A549 (cell line): ENCODE measurements around the gene NPAS2. TPM values are rescaled to one million over a fixed set of nuclear protein-coding genes. Genes with fewer than 3 reads are reported as not detected.

ENCODE experiments used
- ATAC-seq, 2 experiments: fragments of 200-7000 bp in 1 of 2; fragments of >200 bp in 1 of 2; cut with Nextera tagmentation in 1 of 2; cut with Tn5 transposase in 1 of 2; 3 replicates each; pipeline versions ENCODE4 v1.8.0 to v1.9.1; 2018 to 2020; ENCODE audit warnings: mild to moderate bottlenecking in 1 of 2, moderate library complexity in 1 of 2
- CTCF ChIA-PET: fragments of 300-600 bp; sonication (Branson Sonifier 250); formaldehyde crosslinking; extraction: SDS; loops from one replicate; lab custom pipeline; 2021; ENCODE audit warnings: antibody characterized with exemption, inconsistent platforms; lab: Yijun Ruan, JAX
- POLR2A ChIA-PET: fragments of 350-600 bp; formaldehyde crosslinking; extraction: SDS; loops from one replicate; lab custom pipeline; 2021; ENCODE audit warnings: antibody characterized with exemption, inconsistent platforms; lab: Yijun Ruan, JAX
- DNase-seq, 2 experiments: peaks; one replicate each; pipeline versions ENCODE4 v3.0.0 to v3.0.0-alpha.2; 2011 to 2016; ENCODE audit warnings: low read depth in 1 of 2, low spot score in 1 of 2
- FAIRE-seq: peaks from 2 replicates; lab custom pipeline; 2011; peaks lifted over from hg19 to GRCh38; lab: Jason Lieb, UNC
- H3K27ac ChIP-seq, 2 experiments: fragments of >200 bp; sonication (Bioruptor Twin); formaldehyde crosslinking; 3 replicates each; pipeline ENCODE4 v1.5.1; 2016 to 2017
- H3K4me1 ChIP-seq: fragments of >200 bp; sonication (Bioruptor Twin); formaldehyde crosslinking; 3 replicates; pipeline ENCODE4 v1.6.1; 2016
- H3K4me2 ChIP-seq: fragments of >200 bp; sonication (Bioruptor Twin); formaldehyde crosslinking; 3 replicates; pipeline ENCODE4 v1.6.1; 2016
- H3K4me3 ChIP-seq: fragments of >200 bp; sonication (Bioruptor Twin); formaldehyde crosslinking; 3 replicates; pipeline ENCODE4 v1.5.1; 2016
- H3K9me3 ChIP-seq: fragments of >200 bp; sonication (Bioruptor Twin); formaldehyde crosslinking; 3 replicates; pipeline ENCODE4 v1.6.1; 2016
- BHLHE40 ChIP-seq: IDR thresholded peaks from 2 replicates; pipeline ENCODE4 v1.6.1; 2012; ENCODE audit warnings: low read depth, low read length, inconsistent platforms
- CBX2 ChIP-seq: fragments of 200-600 bp; sonication (generic); IDR thresholded peaks from 2 replicates; pipeline ENCODE4 v1.6.1; 2016; ENCODE audit warnings: low read depth, mild to moderate bottlenecking, borderline replicate concordance
- EHF ChIP-seq: fragments of 250-450 bp; sonication (Bioruptor Pico); IDR thresholded peaks from 2 replicates; pipeline ENCODE4 v1.5.0; 2020; ENCODE audit warnings: mild to moderate bottlenecking
- ESRRA ChIP-seq: fragments of 150-350 bp; IDR thresholded peaks from 2 replicates; pipeline ENCODE4 v1.6.1; 2014; ENCODE audit warnings: mild to moderate bottlenecking, low read length, borderline replicate concordance
- FOXS1 ChIP-seq: fragments of 250-450 bp; sonication (Bioruptor Pico); IDR thresholded peaks from 2 replicates; pipeline ENCODE4 v1.5.0; 2020; ENCODE audit warnings: mild to moderate bottlenecking, moderate library complexity
- HOXA7 ChIP-seq: fragments of 250-450 bp; sonication (Bioruptor Pico); IDR thresholded peaks from 2 replicates; pipeline ENCODE4 v1.5.0; 2020; ENCODE audit warnings: mild to moderate bottlenecking, moderate library complexity
- KDM1A ChIP-seq: fragments of 200-600 bp; sonication (generic); IDR thresholded peaks from 2 replicates; pipeline ENCODE4 v1.6.1; 2016; ENCODE audit warnings: low read depth, mild to moderate bottlenecking
- KDM5A ChIP-seq: fragments of 200-600 bp; sonication (generic); IDR thresholded peaks from 2 replicates; pipeline ENCODE4 v1.6.1; 2016; ENCODE audit warnings: antibody characterized with exemption, mild to moderate bottlenecking
- MYC ChIP-seq: IDR thresholded peaks from 2 replicates; pipeline ENCODE4 v1.6.1; 2012; ENCODE audit warnings: mild to moderate bottlenecking, inconsistent platforms, low read length, improper control_type of control experiment, borderline replicate concordance
- NFE2L2 ChIP-seq: fragments of 150-350 bp; conservative IDR thresholded peaks from 2 replicates; pipeline ENCODE4 v1.6.1; 2014; ENCODE audit warnings: low read length
- NPAS2 ChIP-seq: fragments of 250-450 bp; sonication (Bioruptor Pico); IDR thresholded peaks from 2 replicates; pipeline ENCODE4 v1.8.0; 2022; ENCODE audit warnings: mild to moderate bottlenecking, moderate library complexity, borderline replicate concordance
- NR3C1 ChIP-seq: fragments of >200 bp; sonication (Bioruptor Twin); formaldehyde crosslinking; IDR thresholded peaks from 3 replicates; pipeline ENCODE4 v1.6.1; 2017
- PHF8 ChIP-seq: fragments of 200-600 bp; sonication (generic); IDR thresholded peaks from 2 replicates; pipeline ENCODE4 v1.6.1; 2016; ENCODE audit warnings: low read depth, mild to moderate bottlenecking, antibody characterized with exemption, moderate library complexity, borderline replicate concordance
- POLR2AphosphoS2 ChIP-seq: conservative IDR thresholded peaks from 2 replicates; pipeline ENCODE4 v1.6.1; 2012; ENCODE audit warnings: low read length, improper control_type of control experiment, inconsistent platforms
- RAD21 ChIP-seq, 2 experiments: fragments of >200 bp in 1 of 2; sonication (Bioruptor Twin) in 1 of 2; formaldehyde crosslinking in 1 of 2; IDR thresholded peaks in 1 of 2; conservative IDR thresholded peaks in 1 of 2; 2 replicates in 1 of 2; 3 replicates in 1 of 2; pipeline ENCODE4 v1.6.1; 2012 to 2018; ENCODE audit warnings: inconsistent platforms in 1 of 2
- RFX5 ChIP-seq: fragments of 450-650 bp; IDR thresholded peaks from 2 replicates; pipeline ENCODE4 v1.7.1; 2014; ENCODE audit warnings: antibody characterized with exemption, mild to moderate bottlenecking, moderate library complexity
- SMC3 ChIP-seq: fragments of >200 bp; sonication (Bioruptor Twin); formaldehyde crosslinking; IDR thresholded peaks from 3 replicates; pipeline ENCODE4 v1.6.1; 2018; ENCODE audit warnings: inconsistent platforms
- TFCP2L1 ChIP-seq: fragments of 250-450 bp; sonication (Bioruptor Pico); IDR thresholded peaks from 2 replicates; pipeline ENCODE4 v1.5.0; 2021; ENCODE audit warnings: mild to moderate bottlenecking
- TP53 ChIP-seq: fragments of 250-450 bp; sonication (Bioruptor Pico); IDR thresholded peaks from 2 replicates; pipeline ENCODE4 v1.5.0; 2021; ENCODE audit warnings: mild to moderate bottlenecking, moderate library complexity
- ZC3H11A ChIP-seq: fragments of 450-650 bp; IDR thresholded peaks from 2 replicates; pipeline ENCODE4 v1.6.1; 2014; ENCODE audit warnings: antibody characterized with exemption, mild to moderate bottlenecking
- WGBS: methylation state at CpG from one replicate; pipeline ENCODE4 v1.1.6; 2017; ENCODE audit errors: missing lambda C conversion rate; 5-methylcytosine and 5-hydroxymethylcytosine counted together
- polyA plus RNA-seq, 4 experiments: library from polyadenylated mRNA; depleted of rRNA in 3 of 4; stranded (reverse); fragments of >200 nt; fragmentation: RNase III in 1 of 4; extraction: RNeasy Plus Mini Kit Qiagen cat#74134 plus additional on column Dnase treatment in 1 of 4; gene quantifications; 2 replicates in 3 of 4; 3 replicates in 1 of 4; pipeline ENCODE4 v1.2.3, GENCODE V29; 2011 to 2017
- TF ChIP-seq, protein P1 (sequence below): IDR thresholded peaks from 2 replicates; pipeline ENCODE4 v1.6.1; 2012
- TF ChIP-seq, protein P2 (sequence below): IDR thresholded peaks from 2 replicates; pipeline ENCODE4 v1.6.1; 2012
- TF ChIP-seq, protein P3 (sequence below): fragments of 250-450 bp; sonication (Bioruptor Pico); IDR thresholded peaks from 2 replicates; pipeline ENCODE4 v1.5.0; 2020; ENCODE audit warnings: low read depth, mild to moderate bottlenecking, moderate library complexity
- TF ChIP-seq, protein P4 (sequence below): fragments of >200 bp; sonication (Bioruptor Twin); formaldehyde crosslinking; IDR thresholded peaks from 2 replicates; pipeline ENCODE4 v1.6.1; 2016

NPAS2 gene
- polyA plus RNA-seq, 2 of the 4 experiments (the other 2 are of a cell fraction): 31.4 to 56.1 TPM

DNA sequence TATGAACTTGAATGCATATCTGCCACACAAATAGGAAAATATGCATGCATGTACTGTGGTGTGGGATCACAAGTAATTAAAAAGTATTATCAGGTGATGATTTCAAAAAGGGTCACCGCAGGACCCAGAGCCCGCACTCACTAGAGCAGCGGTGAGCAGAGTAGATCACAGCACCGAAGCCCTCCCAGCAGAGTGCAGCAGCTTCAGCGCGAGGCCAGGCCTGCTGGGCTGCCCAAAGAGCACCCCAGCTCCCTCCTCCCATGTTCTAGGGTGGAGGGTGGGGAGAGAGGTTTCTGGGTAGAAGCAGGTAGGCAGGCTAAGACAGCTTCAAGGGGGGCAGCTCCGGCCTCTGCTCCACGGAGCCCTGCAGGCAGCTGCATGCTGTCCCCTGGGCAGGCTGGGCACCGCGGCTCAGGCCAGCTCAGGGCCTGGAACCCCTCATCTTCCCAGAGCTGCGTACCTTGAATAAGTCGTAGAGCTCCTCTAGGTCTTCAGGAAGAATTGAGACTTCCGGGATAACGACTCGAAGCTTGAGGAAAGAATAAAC, 207.1 kb downstream of the NPAS2 start:
- FAIRE-seq (no peak), ATAC-seq (peak; percentile 21 to 33; a peak in 3 of 6 replicates), DNase-seq (no peak)
- 90% methylated on average over 12 of the region's 15 CpGs for WGBS
- Histone ChIP-seq H3K4me3 (no peak overlapping the region), H3K4me1 (peaks cover 3% of the 10 kb centered on the region; the same call in 1 of the 3 replicates), H3K9me3 (no peaks in the 10 kb centered on the region), H3K4me2 (no peak overlapping the region), H3K27ac (0 out of 6 replicates have a peak overlapping the region, but pooled peaks of 1 of the 2 experiments have one; percentile 23)
- ChIA-PET CTCF (interaction anchor here (0.9 to 3.9 kb wide), 7 partner anchors 10 to 178 kb away, joined by 3 to 21 read pairs (median 4); no protein-coding TSS in a partner anchor), POLR2A (interaction anchor here (1.2 kb wide), 1 partner anchor 10 kb away, joined by 3 read pairs; no protein-coding TSS in a partner anchor)
- TF ChIP-seq NR3C1 (no peak), NFE2L2 (no peak), TFCP2L1 (CRISPR knock-in tag) (no peak), ZC3H11A (no peak), CBX2 (no peak), SMC3 (no peak), KDM5A (no peak), NPAS2 (CRISPR knock-in tag) (no peak), RFX5 (no peak), KDM1A (no peak), BHLHE40 (no peak), RAD21 (conservative IDR thresholded peaks at IDR 0.05 in 1 of 2, IDR thresholded peaks at IDR 0.05 in 1 of 2) (no peak), EHF (CRISPR knock-in tag) (no peak), FOXS1 (no peak), POLR2AphosphoS2 (no peak), MYC (no peak)
- TF ChIP-seq, protein P1, sequence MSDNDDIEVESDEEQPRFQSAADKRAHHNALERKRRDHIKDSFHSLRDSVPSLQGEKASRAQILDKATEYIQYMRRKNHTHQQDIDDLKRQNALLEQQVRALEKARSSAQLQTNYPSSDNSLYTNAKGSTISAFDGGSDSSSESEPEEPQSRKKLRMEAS: no peak
- TF ChIP-seq, protein P2, sequence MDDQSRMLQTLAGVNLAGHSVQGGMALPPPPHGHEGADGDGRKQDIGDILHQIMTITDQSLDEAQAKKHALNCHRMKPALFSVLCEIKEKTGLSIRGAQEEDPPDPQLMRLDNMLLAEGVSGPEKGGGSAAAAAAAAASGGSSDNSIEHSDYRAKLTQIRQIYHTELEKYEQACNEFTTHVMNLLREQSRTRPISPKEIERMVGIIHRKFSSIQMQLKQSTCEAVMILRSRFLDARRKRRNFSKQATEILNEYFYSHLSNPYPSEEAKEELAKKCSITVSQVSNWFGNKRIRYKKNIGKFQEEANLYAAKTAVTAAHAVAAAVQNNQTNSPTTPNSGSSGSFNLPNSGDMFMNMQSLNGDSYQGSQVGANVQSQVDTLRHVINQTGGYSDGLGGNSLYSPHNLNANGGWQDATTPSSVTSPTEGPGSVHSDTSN: no peak
- TF ChIP-seq, protein P3, sequence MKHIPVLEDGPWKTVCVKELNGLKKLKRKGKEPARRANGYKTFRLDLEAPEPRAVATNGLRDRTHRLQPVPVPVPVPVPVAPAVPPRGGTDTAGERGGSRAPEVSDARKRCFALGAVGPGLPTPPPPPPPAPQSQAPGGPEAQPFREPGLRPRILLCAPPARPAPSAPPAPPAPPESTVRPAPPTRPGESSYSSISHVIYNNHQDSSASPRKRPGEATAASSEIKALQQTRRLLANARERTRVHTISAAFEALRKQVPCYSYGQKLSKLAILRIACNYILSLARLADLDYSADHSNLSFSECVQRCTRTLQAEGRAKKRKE (CRISPR knock-in tag): no peak
- TF ChIP-seq, protein P4, sequence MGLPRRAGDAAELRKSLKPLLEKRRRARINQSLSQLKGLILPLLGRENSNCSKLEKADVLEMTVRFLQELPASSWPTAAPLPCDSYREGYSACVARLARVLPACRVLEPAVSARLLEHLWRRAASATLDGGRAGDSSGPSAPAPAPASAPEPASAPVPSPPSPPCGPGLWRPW: no peak
- TF ChIP-seq, all 56 proteins: peak for 0

DNA sequence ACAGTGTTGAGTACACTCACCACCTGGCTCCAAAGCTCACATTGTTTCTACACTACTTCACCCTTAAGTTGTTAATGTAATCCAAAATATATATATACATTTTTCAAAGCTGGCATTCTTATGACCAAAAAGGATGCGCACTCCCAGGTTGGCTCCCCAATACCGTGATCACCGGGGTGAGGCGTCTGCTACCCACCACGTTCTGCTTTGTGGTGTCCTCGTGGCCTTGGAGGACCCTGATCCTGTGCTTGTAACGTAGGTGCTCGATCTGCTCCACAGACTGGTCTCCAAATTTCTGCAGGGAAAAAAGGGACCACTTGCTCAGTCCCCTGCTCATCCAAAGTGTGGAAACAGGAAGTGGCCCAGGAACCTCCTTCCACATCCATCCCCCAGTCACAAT, 207.9 kb downstream of the NPAS2 start:
- TF ChIP-seq KDM5A: no peak
- TF ChIP-seq HOXA7 (CRISPR knock-in tag): no peak
- TF ChIP-seq PHF8: no peak
- TF ChIP-seq ZC3H11A: no peak
- no peak for TF ChIP-seq ESRRA
- TF ChIP-seq, protein P3 (CRISPR knock-in tag): no peak
- TF ChIP-seq TP53 (CRISPR knock-in tag): no peak
- no peak for TF ChIP-seq FOXS1
- Histone ChIP-seq H3K4me2 (no peak overlapping the region), H3K27ac (no peak overlapping the region), H3K4me1 (peaks cover 3% of the 10 kb centered on the region; the same call in 1 of the 3 replicates), H3K9me3 (no peaks in the 10 kb centered on the region), H3K4me3 (no peak overlapping the region)
- FAIRE-seq (no peak), ATAC-seq (no peak), DNase-seq (no peak)
- 95% methylated on average over 8 of the region's 8 CpGs for WGBS
- CTCF ChIA-PET: interaction anchor here (1.1 to 3.9 kb wide), 5 partner anchors 9 to 125 kb away, joined by 3 to 21 read pairs (median 4); no protein-coding TSS in a partner anchor
- POLR2A ChIA-PET: interaction anchor here (1.2 kb wide), 1 partner anchor 9 kb away, joined by 3 read pairs; no protein-coding TSS in a partner anchor
